Measurements from ENCODE around the gene LPP. TPM values are rescaled to one million over a fixed set of nuclear protein-coding genes. Genes with fewer than 3 reads are reported as not detected.

Gene LPP
- total and polyA plus RNA-seq, 9 of the 15 experiments (the other 6 are each of a cell fraction or from before 2014, with no cell fraction given), result 0.07 to 0.18 TPM; not detected in 7

GRCh38 chr3:188488801-188489200, 334.8 kb downstream of the LPP start:
- H4K20me1 ChIP-seq (replicated peaks; ENCODE audit: control insufficient read depth, insufficient read depth, low read length), result no peaks in the 10 kb centered on the region
- H3K27ac ChIP-seq (ENCODE audit: extremely low read depth, low read depth, low read length), result no peak overlapping the region
- H3K27me3 ChIP-seq (ENCODE audit: control insufficient read depth in 2 of 2, insufficient read depth in 2 of 2, low read length in 2 of 2), result no peaks in the 10 kb centered on the region
- no peaks in the 10 kb centered on the region for H3K36me3 ChIP-seq (ENCODE audit: control insufficient read depth, insufficient read depth, low read length)
- H3K9ac ChIP-seq (ENCODE audit: insufficient read depth in 1 of 2, low read depth in 2 of 2, low read length in 2 of 2), result no peak overlapping the region
- no peaks in the 10 kb centered on the region for H3K79me2 ChIP-seq (ENCODE audit: control insufficient read depth, insufficient read depth, low read length)
- no TSS peak for BruUV-seq (replicated peaks)
- ChIA-PET CTCF (ENCODE audit: low intra/inter-chr PET ratio) (no interaction called here), POLR2A (no interaction called here)
- no peaks in the 10 kb centered on the region for H3K4me1 ChIP-seq (replicated peaks in 1 of 2; ENCODE audit: control insufficient read depth in 2 of 2, insufficient read depth in 2 of 2, low read length in 2 of 2)
- intact Hi-C loops (cut with micrococcal nuclease), result no loop called here
- DNase-seq (ENCODE audit: extremely low read depth in 1 of 4, low spot score in 3 of 4) (no peak), ATAC-seq (no peak), FAIRE-seq (no peak)
- no peak overlapping the region for H3K4me2 ChIP-seq (ENCODE audit: insufficient read depth, low read length)
- no peaks in the 10 kb centered on the region for H3K9me1 ChIP-seq (ENCODE audit: control insufficient read depth, insufficient read depth, low read length)
- in situ Hi-C loops (cut with MboI), result no loop called here
- H2AFZ ChIP-seq (ENCODE audit: low read depth, low read length), result no peak overlapping the region
- TF ChIP-seq JUN (IDR thresholded peaks at IDR 0.05; ENCODE audit: borderline replicate concordance, low read depth, low read length) (no peak), JUN (CRISPR knock-in tag; IDR thresholded peaks at IDR 0.05; ENCODE audit: borderline replicate concordance) (no peak), SAFB (IDR thresholded peaks at IDR 0.05; ENCODE audit: borderline replicate concordance, low read depth, low read length) (no peak), GABPA (tag; conservative IDR thresholded peaks at IDR 0.05; ENCODE audit: low read depth) (no peak), THRAP3 (IDR thresholded peaks at IDR 0.05; ENCODE audit: borderline replicate concordance) (no peak), FOSL1 (tag; conservative IDR thresholded peaks at IDR 0.05) (no peak), COPS2 (conservative IDR thresholded peaks at IDR 0.05) (no peak), TAF1 (IDR thresholded peaks at IDR 0.05; ENCODE audit: control insufficient read depth, extremely low read depth, insufficient read depth, low read length, severe bottlenecking) (no peak), PTTG1 (tag; IDR thresholded peaks at IDR 0.05; ENCODE audit: low read depth) (no peak), ZNF23 (CRISPR knock-in tag; IDR thresholded peaks at IDR 0.05) (no peak), TEAD4 (IDR thresholded peaks at IDR 0.05; ENCODE audit: low read length) (no peak), TEAD4 (CRISPR knock-in tag; IDR thresholded peaks at IDR 0.05; ENCODE audit: borderline replicate concordance) (no peak)
- TF ChIP-seq, protein P1, sequence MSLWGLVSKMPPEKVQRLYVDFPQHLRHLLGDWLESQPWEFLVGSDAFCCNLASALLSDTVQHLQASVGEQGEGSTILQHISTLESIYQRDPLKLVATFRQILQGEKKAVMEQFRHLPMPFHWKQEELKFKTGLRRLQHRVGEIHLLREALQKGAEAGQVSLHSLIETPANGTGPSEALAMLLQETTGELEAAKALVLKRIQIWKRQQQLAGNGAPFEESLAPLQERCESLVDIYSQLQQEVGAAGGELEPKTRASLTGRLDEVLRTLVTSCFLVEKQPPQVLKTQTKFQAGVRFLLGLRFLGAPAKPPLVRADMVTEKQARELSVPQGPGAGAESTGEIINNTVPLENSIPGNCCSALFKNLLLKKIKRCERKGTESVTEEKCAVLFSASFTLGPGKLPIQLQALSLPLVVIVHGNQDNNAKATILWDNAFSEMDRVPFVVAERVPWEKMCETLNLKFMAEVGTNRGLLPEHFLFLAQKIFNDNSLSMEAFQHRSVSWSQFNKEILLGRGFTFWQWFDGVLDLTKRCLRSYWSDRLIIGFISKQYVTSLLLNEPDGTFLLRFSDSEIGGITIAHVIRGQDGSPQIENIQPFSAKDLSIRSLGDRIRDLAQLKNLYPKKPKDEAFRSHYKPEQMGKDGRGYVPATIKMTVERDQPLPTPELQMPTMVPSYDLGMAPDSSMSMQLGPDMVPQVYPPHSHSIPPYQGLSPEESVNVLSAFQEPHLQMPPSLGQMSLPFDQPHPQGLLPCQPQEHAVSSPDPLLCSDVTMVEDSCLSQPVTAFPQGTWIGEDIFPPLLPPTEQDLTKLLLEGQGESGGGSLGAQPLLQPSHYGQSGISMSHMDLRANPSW (CRISPR knock-in tag; IDR thresholded peaks at IDR 0.05), result no peak
- TF ChIP-seq, protein P2, sequence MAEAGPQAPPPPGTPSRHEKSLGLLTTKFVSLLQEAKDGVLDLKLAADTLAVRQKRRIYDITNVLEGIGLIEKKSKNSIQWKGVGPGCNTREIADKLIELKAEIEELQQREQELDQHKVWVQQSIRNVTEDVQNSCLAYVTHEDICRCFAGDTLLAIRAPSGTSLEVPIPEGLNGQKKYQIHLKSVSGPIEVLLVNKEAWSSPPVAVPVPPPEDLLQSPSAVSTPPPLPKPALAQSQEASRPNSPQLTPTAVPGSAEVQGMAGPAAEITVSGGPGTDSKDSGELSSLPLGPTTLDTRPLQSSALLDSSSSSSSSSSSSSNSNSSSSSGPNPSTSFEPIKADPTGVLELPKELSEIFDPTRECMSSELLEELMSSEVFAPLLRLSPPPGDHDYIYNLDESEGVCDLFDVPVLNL (CRISPR knock-in tag; IDR thresholded peaks at IDR 0.05; ENCODE audit: low read depth), result no peak
- no peak overlapping the region for H3K4me3 ChIP-seq
- 0% methylated on average over 6 of the region's 6 CpGs for WGBS (ENCODE audit: insufficient coverage, low coverage, missing lambda C conversion rate)
- no peaks in the 10 kb centered on the region for H3K9me3 ChIP-seq (replicated peaks; ENCODE audit: control insufficient read depth, insufficient read depth, low read depth, low read length)

Data from K562 (cell line).